Fibroblast of the conjunctiva (primary cell): ENCODE measurements around the gene CLNK.

ENCODE experiments used
- DNase-seq: peaks from one replicate; pipeline ENCODE4 v3.0.0-alpha.2; 2010; ENCODE audit warnings: low read depth

The CLNK gene

GRCh38 chr4:10612476-10612875 is 72.1 kb downstream of the CLNK start:
- no peak for DNase-seq

DNA sequence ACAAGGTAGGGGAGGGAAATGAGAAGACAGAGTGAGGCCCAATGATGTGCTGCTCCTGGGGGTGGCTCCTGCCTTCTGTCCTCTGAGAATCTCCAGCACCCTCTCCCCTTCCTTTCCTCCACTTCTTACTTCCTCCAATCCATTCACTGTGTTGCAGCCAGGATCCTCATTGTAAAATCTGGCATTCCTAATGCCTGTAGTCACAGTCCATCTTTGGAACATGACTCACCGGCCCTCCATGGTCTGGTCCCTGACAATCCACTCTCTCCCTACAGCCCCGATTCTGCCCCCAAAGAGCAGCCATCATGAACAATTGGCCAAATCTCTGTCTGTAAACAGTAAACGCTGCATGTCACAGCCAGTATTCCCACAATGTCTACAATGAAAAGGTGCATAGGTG is 72.9 kb downstream of the CLNK start:
- peak; percentile 49 for DNase-seq

DNA sequence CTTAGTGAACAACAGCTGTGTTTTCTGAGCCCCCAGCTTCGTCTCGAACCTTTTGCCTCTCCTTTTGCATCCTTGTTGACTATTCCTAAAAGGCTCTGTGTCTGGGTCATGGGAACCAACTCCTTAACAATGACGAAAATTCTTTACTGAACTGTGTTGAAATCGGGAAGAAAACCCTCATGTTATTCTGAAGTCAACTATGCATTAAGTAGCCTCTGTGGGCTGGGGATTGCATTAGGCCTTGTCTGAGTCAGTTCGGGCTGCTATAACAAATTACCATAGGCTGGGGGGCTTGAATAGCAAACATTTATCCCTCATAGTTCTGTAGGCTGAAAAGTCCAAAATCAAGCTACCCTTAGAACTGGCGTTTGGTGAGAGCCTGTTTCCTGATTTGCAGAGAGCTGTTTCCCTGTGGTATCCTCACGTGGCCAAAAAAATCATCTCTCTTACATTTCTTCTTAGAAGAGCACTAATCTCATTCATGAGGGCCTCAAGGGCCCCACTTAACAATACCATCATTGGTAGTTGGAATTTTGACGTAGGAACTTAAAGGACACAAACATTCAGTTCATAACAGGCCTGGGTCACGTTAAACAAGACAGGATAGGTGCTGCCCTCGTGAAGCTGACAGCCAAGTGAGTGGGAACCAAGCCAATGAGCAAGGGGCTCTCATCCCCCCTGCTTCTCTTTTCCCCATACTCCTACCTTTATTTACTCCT is 75.9 kb downstream of the CLNK start:
- DNase-seq, result no peak

- no peak for DNase-seq
Observed at GRCh38 chr4:10607206-10607605, 77.4 kb downstream of the CLNK start.

- DNase-seq, result no peak
Observed at GRCh38 chr4:10606483-10607155, 77.9 kb downstream of the CLNK start.

DNA sequence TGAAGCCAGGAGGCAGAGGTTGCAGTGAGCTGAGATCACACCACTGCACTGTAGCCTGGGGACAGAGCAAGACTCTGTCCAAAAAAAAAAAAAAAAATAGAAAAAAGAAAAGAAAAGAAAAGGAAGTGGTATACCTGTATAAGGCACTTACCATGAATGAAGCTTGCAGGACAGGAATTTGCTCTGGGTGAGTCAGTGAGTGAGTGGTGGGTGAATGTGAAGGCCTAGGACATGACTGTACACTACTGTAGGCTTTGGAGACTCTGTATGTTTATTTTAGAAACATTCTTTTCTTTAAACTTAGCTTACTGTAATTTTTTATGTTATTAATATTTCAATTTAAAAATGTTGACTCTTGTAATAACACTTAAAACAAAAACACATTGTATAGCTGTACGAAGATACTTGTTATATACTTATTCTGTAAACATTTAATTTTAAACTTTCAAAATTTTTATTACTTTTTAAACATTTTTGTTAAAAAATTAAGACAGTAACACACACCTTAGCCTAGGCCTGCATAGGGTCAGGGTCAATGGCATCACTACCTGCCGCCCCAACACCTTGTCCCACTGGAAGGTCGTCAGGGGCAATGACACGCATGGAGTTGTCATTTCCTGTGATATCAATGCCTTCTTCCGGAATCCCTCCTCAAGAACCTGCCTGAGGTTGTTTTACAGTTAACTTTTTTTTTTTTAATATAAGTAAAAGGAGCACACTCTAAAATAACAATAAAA is 78.7 kb downstream of the CLNK start:
- no peak for DNase-seq

GRCh38 chr4:10605031-10605430 is 79.5 kb downstream of the CLNK start:
- no peak for DNase-seq

GRCh38 chr4:10599574-10599973 is 85.0 kb downstream of the CLNK start:
- DNase-seq, result no peak

DNA sequence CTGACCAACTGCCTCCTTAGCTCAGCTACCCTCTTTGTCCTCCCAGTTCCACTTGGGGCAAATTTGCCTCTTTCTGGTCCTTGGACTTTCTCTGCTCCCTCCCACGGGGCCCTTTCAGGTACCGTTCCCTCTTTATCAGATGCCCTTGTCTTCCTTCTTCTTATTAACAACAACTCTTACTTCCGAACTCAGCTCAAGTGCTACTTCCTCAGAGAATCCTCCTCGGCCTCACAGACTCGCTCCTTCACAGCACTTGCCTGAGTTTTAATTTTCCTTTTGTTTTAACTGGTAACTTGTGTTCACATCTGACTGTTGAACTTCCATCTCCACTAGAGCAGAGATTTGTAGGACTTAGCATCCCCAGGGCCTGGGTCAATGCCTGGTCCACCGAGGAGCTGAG is 85.7 kb downstream of the CLNK start:
- no peak for DNase-seq

- DNase-seq, result no peak
Observed at GRCh38 chr4:10596586-10597290, 87.8 kb downstream of the CLNK start.

DNA sequence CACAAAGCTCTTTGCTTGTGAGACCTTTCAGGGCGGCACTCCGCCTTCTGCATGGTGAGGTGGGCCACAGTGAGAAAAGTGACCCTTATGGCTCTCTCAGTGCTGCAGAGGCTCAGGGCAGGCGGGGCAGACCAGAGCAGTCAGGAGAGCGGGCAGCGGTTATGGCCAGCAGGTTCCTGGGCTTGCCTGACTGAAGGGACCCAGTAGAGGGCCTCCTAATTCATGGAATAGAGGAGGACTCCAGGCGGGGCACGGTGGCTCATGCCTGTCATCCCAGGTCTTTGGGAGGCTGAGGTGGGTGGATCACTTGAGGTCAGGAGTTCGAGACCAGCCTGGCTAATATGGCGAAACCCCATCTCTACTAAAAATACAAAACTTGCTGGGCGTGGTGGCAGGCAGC is 91.4 kb downstream of the CLNK start:
- no peak for DNase-seq

- no peak for DNase-seq
Observed at GRCh38 chr4:10590896-10591295, 93.7 kb downstream of the CLNK start.

DNA sequence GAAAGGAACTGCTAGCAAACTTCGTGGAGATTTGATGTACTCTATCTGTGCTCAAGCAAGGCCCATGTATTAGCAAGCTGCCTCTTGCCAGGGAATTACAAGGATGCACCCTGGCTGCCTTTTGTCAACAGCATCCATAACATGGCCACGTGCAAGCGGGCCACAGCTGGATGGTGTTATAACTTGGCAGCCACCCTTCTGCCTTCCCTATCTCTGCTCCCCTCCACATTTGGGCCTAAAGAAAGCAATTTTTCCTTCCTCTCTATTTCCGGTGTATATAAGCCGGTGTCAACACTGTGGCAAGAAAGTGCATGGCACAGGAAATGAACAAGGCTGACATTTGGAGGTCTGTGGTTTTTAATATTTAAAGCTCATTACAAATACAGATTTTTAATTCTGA is 94.8 kb downstream of the CLNK start:
- peak; percentile 57 for DNase-seq

DNA sequence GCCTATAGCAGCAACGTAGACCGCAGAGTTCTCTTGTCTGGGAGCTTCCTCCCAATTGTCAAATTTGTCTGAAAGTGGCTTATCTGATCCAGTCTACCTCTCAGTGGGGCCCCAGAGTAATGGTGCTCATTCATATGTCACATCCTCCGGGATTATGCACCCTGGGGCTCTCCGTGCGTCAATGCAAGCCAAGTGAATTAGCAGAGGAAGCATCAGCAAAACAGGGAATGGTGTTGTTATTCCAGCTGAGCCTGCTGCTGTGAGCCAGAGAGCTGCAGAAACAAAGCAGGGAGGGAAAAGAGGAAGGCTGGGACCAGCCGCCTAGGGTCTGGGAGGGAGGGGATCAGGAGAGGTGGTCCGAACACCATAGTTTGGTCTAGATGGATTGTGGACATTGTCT is 95.2 kb downstream of the CLNK start:
- DNase-seq, result no peak

- no peak for DNase-seq
Observed at GRCh38 chr4:10587697-10588096, 96.9 kb downstream of the CLNK start.

DNA sequence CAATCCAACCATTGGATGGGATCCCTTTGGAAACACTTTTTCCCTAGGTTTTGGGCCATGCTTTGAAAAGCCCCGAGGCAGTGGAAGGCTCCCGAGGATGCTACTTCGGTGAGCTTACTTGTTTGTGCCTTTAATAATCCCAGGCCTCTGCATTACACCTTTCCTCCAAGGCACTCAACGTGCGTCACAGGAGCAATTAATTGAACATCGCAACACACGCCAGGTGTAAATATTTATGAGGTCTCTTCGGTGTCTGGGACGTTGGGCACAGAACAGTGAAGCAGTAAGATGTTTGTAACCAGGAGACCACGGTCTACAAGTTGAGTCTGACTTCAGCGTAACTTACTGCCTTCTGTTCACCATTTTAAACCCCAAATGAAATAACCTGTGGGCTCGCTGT is 97.3 kb downstream of the CLNK start:
- DNase-seq, result no peak

DNA sequence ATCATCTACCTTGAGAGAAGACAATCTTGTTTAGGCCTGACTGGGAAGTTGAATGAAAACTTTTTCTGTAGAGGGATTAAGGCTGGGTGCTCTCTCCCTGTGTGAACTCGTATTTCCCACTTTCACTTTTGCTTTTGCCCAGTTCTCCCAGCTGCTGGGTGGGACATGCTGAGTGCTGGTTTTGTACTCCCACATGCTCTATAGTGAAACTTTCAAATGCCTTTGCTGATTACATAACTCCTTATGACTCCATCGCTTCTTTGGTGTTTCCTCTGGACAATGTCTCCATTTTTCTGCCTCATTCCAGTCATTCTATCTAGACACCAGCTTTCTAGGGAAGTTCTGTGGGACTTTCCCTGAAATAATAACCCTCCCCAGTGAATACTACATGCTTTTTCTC is 100.5 kb downstream of the CLNK start:
- DNase-seq, result peak; percentile 48

DNA sequence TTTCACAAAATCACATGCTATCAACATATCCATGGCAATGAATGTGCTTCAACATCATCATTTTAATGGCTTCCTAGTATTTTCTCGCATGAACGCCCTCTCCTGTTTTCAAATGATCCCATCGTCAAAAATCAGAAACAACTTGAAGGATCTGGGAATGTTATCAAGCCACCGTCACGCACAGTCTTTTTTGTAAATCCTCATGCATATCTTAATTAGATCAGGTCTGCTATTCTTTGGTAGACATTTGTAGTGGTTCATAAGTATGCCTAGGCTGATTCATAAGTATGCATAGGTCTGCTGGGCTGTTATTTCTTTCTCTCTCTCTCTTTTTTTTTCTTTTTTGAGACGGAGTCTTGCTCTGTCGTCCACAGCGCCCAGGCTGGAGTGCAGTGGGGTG is 101.6 kb downstream of the CLNK start:
- DNase-seq, result no peak

DNA sequence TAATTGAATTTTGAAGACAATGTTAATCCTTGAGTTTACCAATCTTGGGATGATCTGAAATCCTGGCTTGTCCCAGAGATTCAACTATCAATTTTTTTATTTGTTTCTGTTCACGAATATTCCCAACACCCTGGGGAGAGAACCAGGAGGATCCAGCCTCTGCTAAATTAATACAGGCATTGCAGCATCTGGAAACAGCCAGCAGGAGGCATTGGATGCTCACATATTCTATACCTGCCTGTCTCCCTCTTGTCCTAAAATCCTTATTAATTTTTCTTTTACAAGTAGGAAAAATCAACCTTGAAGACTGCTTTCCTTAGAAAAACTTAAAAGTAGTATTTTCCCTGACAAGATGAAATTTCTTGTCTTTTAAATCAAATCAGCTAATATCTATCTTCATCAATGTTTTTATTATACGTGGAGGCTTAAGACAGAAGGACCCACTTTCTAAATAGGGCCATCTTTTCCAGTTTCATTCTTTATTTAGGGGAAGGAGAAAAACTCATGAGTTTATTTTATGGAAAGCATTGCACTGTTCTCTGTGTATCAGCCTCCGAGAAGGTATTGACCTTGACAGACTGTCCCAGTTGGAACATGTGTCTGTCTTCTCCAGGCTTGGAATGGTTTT is 102.4 kb downstream of the CLNK start:
- peak; percentile 41 for DNase-seq

DNA sequence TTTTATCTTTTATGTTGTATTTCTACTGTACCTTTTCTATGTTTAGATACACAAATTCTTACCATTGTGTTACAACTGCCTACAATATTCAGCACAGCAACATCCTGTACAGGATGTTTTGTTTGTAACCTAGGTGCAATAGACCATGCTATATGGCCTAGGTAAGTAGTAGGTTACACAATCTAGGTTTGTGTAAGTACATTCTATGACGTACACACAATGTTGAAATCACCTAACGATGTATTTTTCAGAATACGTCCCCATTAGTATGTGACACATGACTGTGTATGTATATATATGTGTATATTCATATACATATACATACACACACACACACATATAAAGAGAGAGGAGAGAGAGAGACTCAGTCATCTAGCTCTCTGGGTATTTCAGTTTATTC is 103.5 kb downstream of the CLNK start:
- no peak for DNase-seq

- no peak for DNase-seq
Observed at GRCh38 chr4:10579648-10580047, 104.9 kb downstream of the CLNK start.
